ENCODE measurements around the gene SSBP2.

The SSBP2 gene

DNA sequence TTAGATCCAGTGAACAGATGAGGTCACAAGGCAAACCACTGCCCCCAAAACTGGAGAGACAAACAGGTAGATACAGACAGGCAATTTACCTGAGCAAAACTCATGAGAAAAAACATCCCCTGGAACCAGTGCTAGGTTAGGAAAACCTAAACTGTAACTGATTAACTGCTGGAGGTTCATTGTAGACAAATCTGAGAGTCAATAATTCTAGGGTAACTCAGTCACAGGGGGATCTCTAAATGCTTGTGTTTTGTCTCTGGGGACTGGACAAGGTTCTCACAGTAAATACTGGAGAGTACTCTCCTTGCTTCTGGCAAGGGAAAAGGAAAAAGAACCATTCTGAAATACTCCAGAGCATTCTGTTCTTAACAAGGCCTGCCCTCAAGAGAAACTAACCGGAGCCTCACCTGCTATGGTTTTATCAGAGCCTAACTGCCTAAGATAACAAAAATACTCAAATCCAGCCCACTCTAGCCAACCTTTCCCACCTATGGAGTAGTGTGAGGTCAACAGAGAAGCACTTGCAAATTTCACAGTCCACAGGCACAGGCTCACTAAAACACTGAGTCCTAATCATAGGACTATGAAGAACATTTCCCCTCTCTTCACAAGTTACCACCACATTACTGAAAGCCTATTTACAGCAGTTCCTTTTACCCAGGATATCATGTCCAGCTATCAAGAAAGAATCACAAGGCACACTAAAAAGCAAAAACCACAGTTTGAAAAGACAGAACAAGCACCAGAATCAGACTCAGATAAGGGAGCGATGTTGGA, 217.1 kb downstream of the SSBP2 start:
- TF ChIP-seq CTCF (conservative IDR thresholded peaks at IDR 0.05; ENCODE audit: low read depth, low read length), result no peak
- no peak for DNase-seq (ENCODE audit: low read depth)
- no peak overlapping the region for H3K4me3 ChIP-seq (ENCODE audit: low read length)

- no peak for DNase-seq (ENCODE audit: low read depth)
- no peak for TF ChIP-seq CTCF (conservative IDR thresholded peaks at IDR 0.05; ENCODE audit: low read depth, low read length)
- H3K4me3 ChIP-seq (ENCODE audit: low read length), result no peak overlapping the region
Measured at GRCh38 chr5:81530919-81531318, 220.0 kb downstream of the SSBP2 start.

GRCh38 chr5:81525690-81526089, 225.2 kb downstream of the SSBP2 start:
- no peak overlapping the region for H3K4me3 ChIP-seq (ENCODE audit: low read length)
- no peak for TF ChIP-seq CTCF (conservative IDR thresholded peaks at IDR 0.05; ENCODE audit: low read depth, low read length)
- DNase-seq (ENCODE audit: low read depth), result no peak

- TF ChIP-seq CTCF (conservative IDR thresholded peaks at IDR 0.05; ENCODE audit: low read depth, low read length), result no peak
- DNase-seq (ENCODE audit: low read depth), result no peak
- H3K4me3 ChIP-seq (ENCODE audit: low read length), result no peak overlapping the region
Measured at GRCh38 chr5:81524015-81524414, 226.9 kb downstream of the SSBP2 start.

- TF ChIP-seq CTCF (conservative IDR thresholded peaks at IDR 0.05; ENCODE audit: low read depth, low read length), result no peak
- no peak for DNase-seq (ENCODE audit: low read depth)
- H3K4me3 ChIP-seq (ENCODE audit: low read length), result no peak overlapping the region
Measured at GRCh38 chr5:81522571-81522970, 228.3 kb downstream of the SSBP2 start.

DNA sequence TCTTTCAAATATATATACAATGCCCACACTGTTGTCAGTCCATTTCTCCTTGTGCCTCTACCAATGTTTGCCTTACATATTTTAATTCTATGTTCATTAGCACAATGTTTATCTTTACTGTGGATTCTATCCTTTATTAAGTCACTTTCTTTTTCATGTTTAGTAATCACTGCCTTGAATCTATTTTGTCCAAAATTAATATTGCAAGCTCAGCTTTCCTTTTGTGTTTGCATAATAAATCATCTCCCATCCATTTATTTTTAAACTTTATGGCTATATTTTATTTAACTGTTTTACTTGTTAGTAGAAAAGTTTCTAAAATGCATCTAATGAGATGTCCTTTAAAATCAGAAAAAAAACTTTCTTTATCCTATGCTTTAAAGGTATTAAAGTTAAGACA, 230.1 kb downstream of the SSBP2 start:
- H3K4me3 ChIP-seq (ENCODE audit: low read length), result no peak overlapping the region
- DNase-seq (ENCODE audit: low read depth), result no peak
- no peak for TF ChIP-seq CTCF (conservative IDR thresholded peaks at IDR 0.05; ENCODE audit: low read depth, low read length)

GRCh38 chr5:81519217-81519905, 231.5 kb downstream of the SSBP2 start:
- no peak for TF ChIP-seq CTCF (conservative IDR thresholded peaks at IDR 0.05; ENCODE audit: low read depth, low read length)

More at GRCh38 chr5:81519217-81519905, 231.5 kb downstream of the SSBP2 start:
- no peak overlapping the region for H3K4me3 ChIP-seq (ENCODE audit: low read length)
- DNase-seq (ENCODE audit: low read depth), result no peak
